H9 (cell line): Measurements from ENCODE around the gene PSKH1. TPM values are rescaled to one million over a fixed set of nuclear protein-coding genes. Genes with fewer than 3 reads are reported as not detected.

Experiments
- DNase-seq: peaks from one replicate; pipeline ENCODE4 v3.0.0-alpha.2; 2017
- H2AFZ ChIP-seq: one replicate; pipeline ENCODE4 v1.6.1; 2013; ENCODE audit warnings: mild to moderate bottlenecking, low read length, control low read depth, moderate library complexity
- H2AK5ac ChIP-seq: 2 replicates; pipeline ENCODE4 v1.6.1; 2013; ENCODE audit warnings: low read length, control low read depth, mixed read lengths; ENCODE audit not compliant: insufficient read length
- H2BK120ac ChIP-seq: one replicate; pipeline ENCODE4 v1.6.1; 2013; ENCODE audit warnings: low read depth, mild to moderate bottlenecking, low read length, control low read depth, inconsistent platforms; ENCODE audit not compliant: poor library complexity, severe bottlenecking
- H2BK12ac ChIP-seq: 2 replicates; pipeline ENCODE4 v1.6.1; 2013; ENCODE audit warnings: low read length, control low read depth, mixed read lengths, low read depth; ENCODE audit not compliant: insufficient read length
- H2BK15ac ChIP-seq: 2 replicates; pipeline ENCODE4 v1.6.1; 2013; ENCODE audit warnings: low read depth, low read length, control low read depth
- H2BK20ac ChIP-seq: one replicate; pipeline ENCODE4 v1.6.1; 2013; ENCODE audit warnings: low read depth, mild to moderate bottlenecking, low read length, control low read depth, inconsistent platforms; ENCODE audit not compliant: poor library complexity, severe bottlenecking
- H2BK5ac ChIP-seq: 2 replicates; pipeline ENCODE4 v1.6.1; 2013; ENCODE audit warnings: low read length, control low read depth, mixed read lengths; ENCODE audit not compliant: insufficient read length
- H3K14ac ChIP-seq: 2 replicates; pipeline ENCODE4 v1.6.1; 2013; ENCODE audit warnings: low read length, control low read depth; ENCODE audit not compliant: insufficient read depth
- H3K18ac ChIP-seq: 2 replicates; pipeline ENCODE4 v1.6.1; 2013; ENCODE audit warnings: low read depth, mild to moderate bottlenecking, mixed read lengths, low read length, control low read depth; ENCODE audit not compliant: insufficient read length
- H3K23ac ChIP-seq: 2 replicates; pipeline ENCODE4 v1.6.1; 2013; ENCODE audit warnings: low read length, control low read depth, mixed read lengths, low read depth; ENCODE audit not compliant: insufficient read length
- H3K23me2 ChIP-seq: 2 replicates; pipeline ENCODE4 v1.6.1; 2013; ENCODE audit warnings: low read depth, mild to moderate bottlenecking, mixed read lengths, low read length, control low read depth; ENCODE audit not compliant: insufficient read length, poor library complexity, severe bottlenecking
- H3K27ac ChIP-seq: 2 replicates; pipeline ENCODE4 v1.5.1; 2013; ENCODE audit warnings: low read length, control low read depth, mixed read lengths, low read depth; ENCODE audit not compliant: insufficient read length
- H3K27me3 ChIP-seq: 2 replicates; pipeline ENCODE4 v1.6.1; 2013; ENCODE audit warnings: low read length, control low read depth, inconsistent platforms; ENCODE audit not compliant: insufficient read depth
- H3K4ac ChIP-seq: 2 replicates; pipeline ENCODE4 v1.6.1; 2013; ENCODE audit warnings: low read depth, mild to moderate bottlenecking, control low read depth, inconsistent platforms, low read length, moderate library complexity
- H3K4me1 ChIP-seq: 2 replicates; pipeline ENCODE4 v1.6.1; 2013; ENCODE audit warnings: low read length, control low read depth, inconsistent platforms; ENCODE audit not compliant: insufficient read depth
- H3K4me2 ChIP-seq: 2 replicates; pipeline ENCODE4 v1.6.1; 2013; ENCODE audit warnings: low read length, control low read depth, mixed read lengths; ENCODE audit not compliant: insufficient read length, insufficient read depth
- H3K56ac ChIP-seq: 2 replicates; pipeline ENCODE4 v1.6.1; 2013; ENCODE audit warnings: low read depth, mild to moderate bottlenecking, mixed read lengths, low read length, control low read depth; ENCODE audit not compliant: insufficient read length
- H3K79me1 ChIP-seq: 2 replicates; pipeline ENCODE4 v1.6.1; 2013; ENCODE audit warnings: low read depth, mild to moderate bottlenecking, moderate library complexity, low read length, control low read depth, inconsistent platforms; ENCODE audit not compliant: insufficient read depth, poor library complexity, severe bottlenecking
- H3K79me2 ChIP-seq: 2 replicates; pipeline ENCODE4 v1.6.1; 2013; ENCODE audit warnings: low read length, control low read depth, inconsistent platforms; ENCODE audit not compliant: insufficient read depth
- H3K9ac ChIP-seq: 2 replicates; pipeline ENCODE4 v1.6.1; 2013; ENCODE audit warnings: low read length, control low read depth, mixed read lengths; ENCODE audit not compliant: insufficient read length; ENCODE audit errors: extremely low read depth
- H3K9me3 ChIP-seq: one replicate; pipeline ENCODE4 v1.6.1; 2013; ENCODE audit warnings: low read depth, low read length, inconsistent platforms; ENCODE audit not compliant: control insufficient read depth
- H3T11ph ChIP-seq: one replicate; pipeline ENCODE4 v1.6.1; 2013; ENCODE audit warnings: mild to moderate bottlenecking, low read length, control low read depth, inconsistent platforms
- H4K20me1 ChIP-seq: one replicate; pipeline ENCODE4 v1.6.1; 2013; ENCODE audit not compliant: control insufficient read depth, insufficient read length, insufficient read depth
- H4K5ac ChIP-seq: 2 replicates; pipeline ENCODE4 v1.6.1; 2013; ENCODE audit warnings: low read depth, mild to moderate bottlenecking, mixed read lengths, low read length, control low read depth; ENCODE audit not compliant: insufficient read length
- H4K8ac ChIP-seq: replicated peaks from 2 replicates; pipeline ENCODE4 v1.6.1; 2013; ENCODE audit warnings: low read length, control low read depth, mixed read lengths, low read depth; ENCODE audit not compliant: insufficient read length
- H4K91ac ChIP-seq: 2 replicates; pipeline ENCODE4 v1.6.1; 2013; ENCODE audit warnings: low read depth, mild to moderate bottlenecking, moderate library complexity, mixed read lengths, low read length, control low read depth; ENCODE audit not compliant: insufficient read length
- H3K27ac Mint-ChIP-seq, 3 experiments: 2 replicates in 2 of 3; 3 replicates in 1 of 3; pipeline ENCODE4 v1.8.0; 2020 to 2021; ENCODE audit warnings: mixed read lengths in 3 of 3, mild to moderate bottlenecking in 1 of 3, moderate library complexity in 1 of 3
- H3K27me3 Mint-ChIP-seq: 2 replicates; pipeline ENCODE4 v1.8.0; 2021; ENCODE audit warnings: low read depth, mild to moderate bottlenecking, moderate library complexity, mixed read lengths
- H3K36me3 Mint-ChIP-seq, 3 experiments: 2 replicates in 2 of 3; 3 replicates in 1 of 3; pipeline ENCODE4 v1.8.0; 2020 to 2021; ENCODE audit warnings: low read depth in 3 of 3, mixed read lengths in 3 of 3; ENCODE audit not compliant: insufficient read depth in 1 of 3
- H3K4me1 Mint-ChIP-seq, 2 experiments: 2 replicates each; pipeline ENCODE4 v1.8.0; 2020; ENCODE audit warnings: mixed read lengths in 2 of 2
- H3K4me3 Mint-ChIP-seq, 2 experiments: 2 replicates in 1 of 2; 3 replicates in 1 of 2; pipeline ENCODE4 v1.8.0; 2020 to 2021; ENCODE audit warnings: mild to moderate bottlenecking in 2 of 2, mixed read lengths in 2 of 2, moderate library complexity in 1 of 2
- H3K9me3 Mint-ChIP-seq, 2 experiments: 2 replicates in 1 of 2; 3 replicates in 1 of 2; pipeline ENCODE4 v1.8.0; 2020; ENCODE audit warnings: mild to moderate bottlenecking in 2 of 2, mixed read lengths in 2 of 2, moderate library complexity in 1 of 2
- WGBS: extraction: QIAGEN DNeasy Blood & Tissue Kit; methylation state at CpG from one replicate; pipeline ENCODE4 v1.1.7; 2013; ENCODE audit warnings: missing lambda C conversion rate, low lambda C conversion rate, mixed read lengths; ENCODE audit not compliant: insufficient read length; ENCODE audit errors: extremely low coverage; 5-methylcytosine and 5-hydroxymethylcytosine counted together
- total RNA-seq: library from RNA; stranded (reverse); gene quantifications from 2 replicates; pipeline ENCODE4 v1.2.1, GENCODE V29; 2021
- TF ChIP-seq, protein P1 (sequence below): fragments of 200-600 bp; sonication (generic); conservative IDR thresholded peaks from 3 replicates; pipeline ENCODE4 v1.8.0; 2021; ENCODE audit warnings: antibody characterized with exemption, mild to moderate bottlenecking

PSKH1 gene
- total RNA-seq, 1 experiment from 2014 or later, result 29.1 TPM

DNA sequence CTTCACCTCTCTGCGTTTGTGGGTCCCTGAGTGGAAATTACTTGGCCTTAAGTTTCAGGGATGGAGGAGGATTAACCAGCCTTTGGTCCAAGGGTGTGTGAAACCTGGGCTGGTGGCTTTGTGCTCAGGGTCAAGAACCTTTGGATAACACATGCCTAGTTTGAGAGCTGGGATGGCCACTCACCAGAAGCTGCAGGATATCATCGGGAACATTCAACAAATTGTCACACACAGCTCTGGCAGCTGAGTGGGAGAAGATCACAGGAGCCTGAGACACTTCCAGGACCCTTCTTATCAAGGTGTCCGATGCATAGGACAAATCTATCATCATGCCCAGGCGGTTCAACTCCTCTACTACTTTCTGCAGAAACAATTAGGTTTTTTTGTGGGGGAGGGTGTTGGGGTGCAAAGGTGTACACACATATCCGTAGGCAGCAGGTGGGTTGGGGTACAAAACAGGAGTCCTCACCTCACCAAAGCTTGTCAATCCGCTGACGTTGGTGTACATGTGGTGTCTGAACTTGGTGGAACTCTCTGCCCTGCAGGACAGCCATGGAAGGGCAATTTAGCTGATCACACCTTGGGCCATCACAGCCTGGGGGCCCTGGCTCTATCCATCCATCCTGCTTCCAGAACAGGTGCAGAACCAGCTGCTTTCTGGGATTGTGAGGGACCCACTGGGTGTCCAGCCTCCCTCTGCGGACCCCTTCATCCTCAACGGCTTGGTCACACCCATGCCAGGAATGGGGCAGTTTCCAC lies 84.6 kb downstream of the PSKH1 start:
- Histone ChIP-seq H4K8ac (no peak overlapping the region), H2BK120ac (no peak overlapping the region), H3K4me1 (no peaks in the 10 kb centered on the region), H3K79me1 (no peaks in the 10 kb centered on the region), H4K5ac (no peak overlapping the region), H3K4ac (no peak overlapping the region), H3K23ac (no peak overlapping the region), H3K18ac (no peak overlapping the region), H4K91ac (no peak overlapping the region), H3K14ac (no peak overlapping the region), H2BK15ac (no peak overlapping the region), H3K79me2 (no peaks in the 10 kb centered on the region), H2AFZ (no peak overlapping the region), H3K4me2 (no peak overlapping the region), H4K20me1 (no peaks in the 10 kb centered on the region), H3K9me3 (no peaks in the 10 kb centered on the region), H3K23me2 (no peaks in the 10 kb centered on the region), H3K27ac (no peak overlapping the region), H2BK12ac (no peak overlapping the region), H3K9ac (no peak overlapping the region), H2BK5ac (no peak overlapping the region), H3K27me3 (no peaks in the 10 kb centered on the region; the same call in 1 of the 2 replicates), H3T11ph (no peak overlapping the region), H3K56ac (no peak overlapping the region), H2AK5ac (no peak overlapping the region), H2BK20ac (no peak overlapping the region)
- no peaks in the 10 kb centered on the region for H3K4me1 Mint-ChIP-seq
- no peak overlapping the region for H3K27ac Mint-ChIP-seq
- no peak overlapping the region for H3K4me3 Mint-ChIP-seq
- no peaks in the 10 kb centered on the region for H3K9me3 Mint-ChIP-seq
- H3K36me3 Mint-ChIP-seq, result no peaks in the 10 kb centered on the region
- no CpG with 5 or more reads among the region's 9 CpGs for WGBS
- TF ChIP-seq, protein P1, sequence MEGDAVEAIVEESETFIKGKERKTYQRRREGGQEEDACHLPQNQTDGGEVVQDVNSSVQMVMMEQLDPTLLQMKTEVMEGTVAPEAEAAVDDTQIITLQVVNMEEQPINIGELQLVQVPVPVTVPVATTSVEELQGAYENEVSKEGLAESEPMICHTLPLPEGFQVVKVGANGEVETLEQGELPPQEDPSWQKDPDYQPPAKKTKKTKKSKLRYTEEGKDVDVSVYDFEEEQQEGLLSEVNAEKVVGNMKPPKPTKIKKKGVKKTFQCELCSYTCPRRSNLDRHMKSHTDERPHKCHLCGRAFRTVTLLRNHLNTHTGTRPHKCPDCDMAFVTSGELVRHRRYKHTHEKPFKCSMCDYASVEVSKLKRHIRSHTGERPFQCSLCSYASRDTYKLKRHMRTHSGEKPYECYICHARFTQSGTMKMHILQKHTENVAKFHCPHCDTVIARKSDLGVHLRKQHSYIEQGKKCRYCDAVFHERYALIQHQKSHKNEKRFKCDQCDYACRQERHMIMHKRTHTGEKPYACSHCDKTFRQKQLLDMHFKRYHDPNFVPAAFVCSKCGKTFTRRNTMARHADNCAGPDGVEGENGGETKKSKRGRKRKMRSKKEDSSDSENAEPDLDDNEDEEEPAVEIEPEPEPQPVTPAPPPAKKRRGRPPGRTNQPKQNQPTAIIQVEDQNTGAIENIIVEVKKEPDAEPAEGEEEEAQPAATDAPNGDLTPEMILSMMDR, result no peak
- DNase-seq, result no peak
- H3K27me3 Mint-ChIP-seq, result peaks cover 17% of the 10 kb centered on the region

Other genes starting within 250 kb of the PSKH1 start
- gene CARMIL2, start 248.1 kb upstream of the PSKH1 start, total RNA-seq, result 57.7 and 58.5 TPM in 2 replicates
- 34.1 and 38.2 TPM in 2 replicates for gene ACD, start 233.0 kb upstream of the PSKH1 start, total RNA-seq
- 10.8 and 11.2 TPM in 2 replicates for gene PARD6A, start 232.3 kb upstream of the PSKH1 start, total RNA-seq
- gene ENKD1, start 226.5 kb upstream of the PSKH1 start, total RNA-seq, result 7.9 and 9.5 TPM in 2 replicates
- 0.75 and 1.5 TPM in 2 replicates for gene C16orf86, start 226.4 kb upstream of the PSKH1 start, total RNA-seq
- 20.1 and 21.8 TPM in 2 replicates for gene GFOD2, start 173.9 kb upstream of the PSKH1 start, total RNA-seq
- 15.5 and 15.6 TPM in 2 replicates for gene RANBP10, start 86.7 kb upstream of the PSKH1 start, total RNA-seq
- gene TSNAXIP1, start 86.4 kb upstream of the PSKH1 start, total RNA-seq, result 1.1 and 1.3 TPM in 2 replicates
- 48.7 and 48.9 TPM in 2 replicates for gene THAP11, start 50.9 kb upstream of the PSKH1 start, total RNA-seq
- 190 and 198 TPM in 2 replicates for gene NUTF2, start 46.3 kb upstream of the PSKH1 start, total RNA-seq
- 60.9 and 65.9 TPM in 2 replicates for gene CENPT, start 45.6 kb upstream of the PSKH1 start, total RNA-seq
- gene EDC4, start 20.2 kb upstream of the PSKH1 start, total RNA-seq, result 99.5 and 106 TPM in 2 replicates
- 2.0 and 2.7 TPM in 2 replicates for gene NRN1L, start 8.4 kb upstream of the PSKH1 start, total RNA-seq
- 2.7 and 3.3 TPM in 2 replicates for gene CTRL, start 38.6 kb downstream of the PSKH1 start, total RNA-seq
- gene PSMB10, start 43.6 kb downstream of the PSKH1 start, total RNA-seq, result 24.5 and 25.7 TPM in 2 replicates
- 17.7 and 17.8 TPM in 2 replicates for gene LCAT, start 50.9 kb downstream of the PSKH1 start, total RNA-seq
- gene SLC12A4, start 75.4 kb downstream of the PSKH1 start, total RNA-seq, result 46.7 and 51.1 TPM in 2 replicates
- gene DPEP3, start 87.2 kb downstream of the PSKH1 start, total RNA-seq, result 0.59 and 0.68 TPM in 2 replicates
- not detected in 2 replicates for gene DPEP2, start 106.2 kb downstream of the PSKH1 start, total RNA-seq
- not detected in 2 replicates for gene DPEP2NB, start 122.7 kb downstream of the PSKH1 start, total RNA-seq
- gene DDX28, start 130.0 kb downstream of the PSKH1 start, total RNA-seq, result 21.8 and 22.9 TPM in 2 replicates
- 26.0 and 28.5 TPM in 2 replicates for gene DUS2, start 130.0 kb downstream of the PSKH1 start, total RNA-seq
- gene NFATC3, start 192.1 kb downstream of the PSKH1 start, total RNA-seq, result 31.6 and 33.0 TPM in 2 replicates